ENCODE measurements around the gene CLEC4G. TPM values are rescaled to one million over a fixed set of nuclear protein-coding genes. Genes with fewer than 3 reads are reported as not detected.

The CLEC4G gene
- total and polyA plus RNA-seq, 2 of the 8 experiments (the other 6 are each of a cell fraction or from before 2014, with no cell fraction given): 0.35 to 2.9 TPM

GRCh38 chr19:7778081-7778480 lies 46.2 kb upstream of the CLEC4G start:
- no peak for TF ChIP-seq HDAC2 (IDR thresholded peaks at IDR 0.05; ENCODE audit: borderline replicate concordance in 1 of 2, low read depth in 2 of 2, low read length in 2 of 2)
- no peak for TF ChIP-seq BCL11A (IDR thresholded peaks at IDR 0.05; ENCODE audit: low read depth in 2 of 2, low read length in 2 of 2)
- no peak for TF ChIP-seq SP1 (IDR thresholded peaks at IDR 0.05; ENCODE audit: low read depth, low read length)
- Histone ChIP-seq H4K91ac (replicated peaks; ENCODE audit: insufficient read length, low read length) (no peak overlapping the region), H3K23ac (ENCODE audit: insufficient read length) (no peak overlapping the region), H3K36me3 (ENCODE audit: control insufficient read depth in 2 of 4, insufficient read depth in 4 of 4, low read length in 3 of 4) (no peaks in the 10 kb centered on the region), H2BK120ac (replicated peaks; ENCODE audit: low read depth, low read length) (no peak overlapping the region), H4K20me1 (replicated peaks in 1 of 2; ENCODE audit: control insufficient read depth in 1 of 2, insufficient read depth in 2 of 2, low read length in 2 of 2) (no peaks in the 10 kb centered on the region), H4K5ac (ENCODE audit: insufficient read length, low read depth, low read length) (no peak overlapping the region), H2AFZ (ENCODE audit: low read length) (no peak overlapping the region), H3K4ac (replicated peaks; ENCODE audit: insufficient read length, low read depth, low read length) (no peak overlapping the region), H3K9ac (replicated peaks in 1 of 4; ENCODE audit: extremely low read depth in 1 of 4, low read depth in 3 of 4, low read length in 3 of 4) (no peak overlapping the region), H2BK20ac (ENCODE audit: low read length) (no peak overlapping the region), H3K56ac (replicated peaks; ENCODE audit: insufficient read length, low read depth, low read length) (no peak overlapping the region), H3K4me2 (ENCODE audit: insufficient read depth in 1 of 2, low read depth in 2 of 2, low read length in 2 of 2) (no peak overlapping the region), H3K4me3 (ENCODE audit: extremely low read depth in 1 of 4, insufficient read depth in 2 of 4, low read depth in 3 of 4, low read length in 4 of 4) (no peak overlapping the region), H3K79me1 (ENCODE audit: low read depth, low read length) (no peaks in the 10 kb centered on the region), H3K18ac (ENCODE audit: extremely low read depth, low read length) (no peak overlapping the region), H2AK5ac (ENCODE audit: low read depth, low read length) (no peak overlapping the region), H2BK15ac (ENCODE audit: low read length) (no peak overlapping the region), H3K23me2 (ENCODE audit: low read depth, low read length) (peaks cover 1% of the 10 kb centered on the region; the same call in 1 of the 2 replicates), H3K14ac (ENCODE audit: insufficient read length) (no peak overlapping the region), H3K4me1 (replicated peaks in 1 of 4; ENCODE audit: control insufficient read depth in 3 of 4, insufficient read depth in 4 of 4, low read length in 3 of 4) (peaks cover 0 to 2% (median 1%) of the 10 kb centered on the region in 4 experiments; a peak in 1 of 7 replicates), H3K27ac (ENCODE audit: low read depth, low read length) (no peak overlapping the region), H4K8ac (ENCODE audit: extremely low read depth, insufficient read depth, low read length) (no peak overlapping the region), H2BK5ac (ENCODE audit: low read depth, low read length) (no peak overlapping the region), H3K27me3 (replicated peaks in 1 of 4; ENCODE audit: control insufficient read depth in 3 of 4, extremely low read depth in 1 of 4, insufficient read depth in 3 of 4, low read length in 3 of 4) (no peaks in the 10 kb centered on the region), H3K9me3 (ENCODE audit: insufficient read depth in 2 of 2, low read depth in 1 of 2, low read length in 1 of 2) (no peaks in the 10 kb centered on the region; a peak in 1 of 4 replicates), H3K79me2 (ENCODE audit: control insufficient read depth in 1 of 2, insufficient read depth in 2 of 2, low read length in 2 of 2) (no peaks in the 10 kb centered on the region), H2BK12ac (ENCODE audit: low read depth, low read length) (no peak overlapping the region)
- ChIA-PET CTCF (ENCODE audit: partially characterized antibody) (interaction anchor here (0.9 to 1.7 kb wide), 5 partner anchors 11 to 210 kb away, joined by 3 to 4 read pairs (median 4); no protein-coding TSS in a partner anchor), POLR2A (ENCODE audit: partially characterized antibody) (interaction anchor here (0.6 kb wide), 1 partner anchor 24 kb away, joined by 3 read pairs; no protein-coding TSS in a partner anchor)
- FAIRE-seq (no peak), DNase-seq (ENCODE audit: low read depth in 1 of 2, low spot score in 2 of 2) (no peak)
- 90% methylated on average over 5 of the region's 5 CpGs; no CpG with 5 or more reads in 1 of the 2 experiments for WGBS, 2 experiments (ENCODE audit: extremely low coverage in 1 of 2, insufficient coverage in 1 of 2, insufficient read length in 1 of 2, insufficient replicate concordance in 2 of 2, low coverage in 1 of 2, low lambda C conversion rate in 2 of 2, missing lambda C conversion rate in 1 of 2)

All from H1 (cell line).